Smooth muscle cell of the coronary artery (primary cell): ENCODE results near the gene HNRNPL. TPM values are rescaled to one million over a fixed set of nuclear protein-coding genes. Genes with fewer than 3 reads are reported as not detected.

Experiments used
- total RNA-seq: library from RNA; depleted of rRNA; stranded (reverse); fragments of >200 nt; gene quantifications from 2 replicates; pipeline ENCODE4 v1.2.3, GENCODE V29; 2014; ENCODE audit warnings: low replicate concordance

HNRNPL gene
- total RNA-seq = 123 and 220 TPM in 2 replicates

DNA sequence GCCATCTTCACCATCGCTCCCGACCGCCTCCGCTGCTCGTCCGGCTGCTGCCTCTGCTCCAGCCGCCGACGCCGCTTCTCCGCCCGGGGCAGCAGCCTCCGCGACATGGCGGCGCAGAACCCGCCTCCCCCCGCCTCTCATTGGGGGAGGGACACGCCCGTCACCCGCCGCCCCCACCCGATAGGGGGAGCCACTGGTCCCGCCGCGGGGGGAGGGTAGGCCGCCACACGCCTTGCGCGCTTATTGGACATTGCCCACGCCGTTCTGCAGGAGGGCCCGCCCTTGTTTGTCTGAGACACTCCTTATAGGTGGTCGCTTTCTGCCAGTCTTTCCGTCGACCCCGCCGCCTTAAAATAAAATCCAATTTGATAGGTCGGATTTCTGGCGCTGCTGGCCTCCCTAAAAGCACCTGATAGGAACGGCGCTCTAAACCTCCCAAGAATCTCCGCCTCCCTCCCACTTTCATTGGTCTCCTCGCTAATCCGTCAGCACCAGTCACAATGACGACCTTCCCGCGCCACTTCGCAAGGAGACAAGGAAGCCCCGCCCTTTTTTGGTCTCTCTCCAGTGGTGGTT, at the start of gene HNRNPL:
TSS of gene HNRNPL (minus strand) at position 127 of the 576 bp plus-strand sequence. CDS start at position 107, 20 bp downstream.

DNA sequence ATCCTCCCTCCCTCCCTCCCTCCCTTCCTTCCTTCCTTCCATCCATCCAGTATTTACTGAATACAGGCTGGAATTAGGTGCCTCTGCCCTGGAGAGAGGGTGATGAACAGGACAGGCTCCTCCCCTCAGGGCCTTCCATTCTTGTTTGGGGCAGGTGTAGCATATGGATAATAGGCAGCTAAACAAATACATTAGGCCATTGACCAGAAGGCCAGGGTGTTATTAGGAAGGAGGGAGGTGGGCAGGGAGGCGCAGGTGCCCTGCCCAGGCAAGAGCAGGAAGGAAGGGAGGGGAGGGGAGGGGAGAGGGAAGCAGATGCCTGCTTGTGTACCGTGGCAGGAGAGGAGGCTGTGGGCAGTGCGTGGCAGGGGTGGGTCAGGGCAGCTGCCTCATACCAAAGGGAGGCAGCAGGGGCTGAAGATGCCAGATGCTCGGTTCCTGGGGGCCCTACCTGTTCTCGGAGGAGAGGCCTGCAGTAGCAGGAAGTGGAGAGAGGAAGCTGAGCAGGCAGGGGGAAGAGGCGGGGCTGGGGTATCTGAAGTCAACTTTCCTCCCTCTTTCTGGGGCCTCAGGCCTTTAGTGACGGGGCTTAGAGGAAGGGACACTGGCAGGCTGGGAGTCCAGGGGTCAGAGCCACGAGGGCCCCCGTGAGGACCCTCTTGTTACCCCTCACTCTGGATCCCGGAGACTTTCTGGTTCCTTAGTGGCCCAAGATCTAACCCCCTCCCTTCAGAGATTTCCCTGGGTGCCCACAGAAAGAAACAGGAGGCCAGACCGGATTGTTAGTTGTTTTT, 28.2 kb upstream of the HNRNPL start, which contains the start of gene RINL:
TSS of gene RINL (minus strand) at position 495 of the 794 bp plus-strand sequence. CDS start 1,533 bp downstream, outside the sequence.

GRCh38 chr19:38812841-38813320, 36.9 kb downstream of the HNRNPL start, which contains the start of gene LGALS4:
Gene LGALS4, minus strand, starts transcription at chr19:38812945. Its CDS starts 59 bp downstream, at chr19:38812886.

GRCh38 chr19:38788478-38789243, 61.1 kb downstream of the HNRNPL start, which contains the start of gene LGALS7B:
Gene LGALS7B, plus strand, starts transcription at chr19:38789200. Its CDS starts 27 bp downstream, at chr19:38789227.

Other genes starting within 250 kb of the HNRNPL start
- 0.08 TPM in 1 of 2 replicates, not detected in the other for gene MAP4K1, start 232.0 kb downstream of the HNRNPL start, total RNA-seq
- gene EIF3K, start 230.8 kb downstream of the HNRNPL start, total RNA-seq = 371 and 380 TPM in 2 replicates
- gene ACTN4, start 202.3 kb downstream of the HNRNPL start, total RNA-seq = 123 and 323 TPM in 2 replicates
- 0.08 TPM in 1 of 2 replicates, not detected in the other for gene CAPN12, start 105.5 kb downstream of the HNRNPL start, total RNA-seq
- not detected in 2 replicates for gene LGALS7, start 76.5 kb downstream of the HNRNPL start, total RNA-seq
- not detected in 2 replicates for gene LGALS7B, start 60.8 kb downstream of the HNRNPL start, total RNA-seq
- gene LGALS4, start 37.0 kb downstream of the HNRNPL start, total RNA-seq = not detected in 2 replicates
- gene ECH1, start 18.2 kb downstream of the HNRNPL start, total RNA-seq = 21.9 and 28.3 TPM in 2 replicates
- 1.5 and 1.9 TPM in 2 replicates for gene RINL, start 28.3 kb upstream of the HNRNPL start, total RNA-seq
- 51.7 and 63.7 TPM in 2 replicates for gene SIRT2, start 49.6 kb upstream of the HNRNPL start, total RNA-seq
- 5.1 and 13.4 TPM in 2 replicates for gene NFKBIB, start 50.0 kb upstream of the HNRNPL start, total RNA-seq
- gene CCER2, start 62.2 kb upstream of the HNRNPL start, total RNA-seq = 0.35 TPM in 1 of 2 replicates, not detected in the other
- 9.1 and 11.0 TPM in 2 replicates for gene SARS2, start 80.8 kb upstream of the HNRNPL start, total RNA-seq
- 20.0 and 42.7 TPM in 2 replicates for gene MRPS12, start 81.0 kb upstream of the HNRNPL start, total RNA-seq
- 13.2 and 17.9 TPM in 2 replicates for gene FBXO17, start 125.8 kb upstream of the HNRNPL start, total RNA-seq
- 1.8 and 2.0 TPM in 2 replicates for gene FBXO27, start 182.6 kb upstream of the HNRNPL start, total RNA-seq
- gene ACP7, start 234.4 kb upstream of the HNRNPL start, total RNA-seq = 0.23 and 0.30 TPM in 2 replicates